DMS 273 (cell line): ENCODE results near the gene PRADC1.

ENCODE experiments used
- DNase-seq: peaks from one replicate; lab custom pipeline; 2025; ENCODE audit not compliant: unreplicated experiment; lab: John Stamatoyannopoulos, UW

Gene PRADC1

DNA sequence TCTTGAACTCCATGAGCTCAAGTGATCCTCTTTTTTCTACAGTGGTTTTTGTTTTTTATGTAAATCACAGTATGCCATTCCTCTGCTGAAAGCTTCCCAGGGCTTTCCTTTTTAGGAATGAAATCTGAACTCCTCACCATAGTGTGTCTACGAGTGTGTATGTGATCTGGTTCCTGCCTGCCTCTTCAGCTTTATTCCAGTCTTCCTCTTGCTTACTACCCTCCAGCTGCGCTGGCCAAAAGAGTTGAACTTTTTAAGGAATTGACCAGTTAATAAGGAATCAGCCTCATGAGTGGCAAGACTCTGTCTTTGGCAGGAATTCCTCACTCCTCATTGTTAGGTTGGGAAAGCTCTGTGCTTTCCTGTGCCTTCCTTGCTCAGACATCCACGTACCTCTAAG lies 5.1 kb upstream of the PRADC1 start:
- no peak for DNase-seq

DNA sequence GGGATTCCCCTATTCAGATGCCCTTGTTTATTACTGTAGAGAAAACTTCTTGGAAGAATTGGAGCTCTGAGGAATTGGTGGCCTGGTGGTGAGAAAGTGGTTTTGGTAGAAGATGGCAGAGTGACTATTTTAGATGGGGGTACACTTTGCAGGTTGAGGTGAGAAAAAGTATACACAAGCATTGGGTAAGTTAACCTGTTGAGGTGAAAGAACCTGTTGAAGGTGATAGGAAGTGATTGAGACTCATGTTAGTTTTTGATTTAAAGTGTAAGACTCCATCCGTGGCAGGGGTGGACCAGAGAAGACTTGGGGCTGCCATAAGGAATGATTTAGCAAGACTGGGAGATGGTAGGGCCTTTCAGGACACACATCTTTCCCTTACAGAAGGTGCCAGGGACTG lies 4.1 kb upstream of the PRADC1 start:
- DNase-seq: no peak

DNA sequence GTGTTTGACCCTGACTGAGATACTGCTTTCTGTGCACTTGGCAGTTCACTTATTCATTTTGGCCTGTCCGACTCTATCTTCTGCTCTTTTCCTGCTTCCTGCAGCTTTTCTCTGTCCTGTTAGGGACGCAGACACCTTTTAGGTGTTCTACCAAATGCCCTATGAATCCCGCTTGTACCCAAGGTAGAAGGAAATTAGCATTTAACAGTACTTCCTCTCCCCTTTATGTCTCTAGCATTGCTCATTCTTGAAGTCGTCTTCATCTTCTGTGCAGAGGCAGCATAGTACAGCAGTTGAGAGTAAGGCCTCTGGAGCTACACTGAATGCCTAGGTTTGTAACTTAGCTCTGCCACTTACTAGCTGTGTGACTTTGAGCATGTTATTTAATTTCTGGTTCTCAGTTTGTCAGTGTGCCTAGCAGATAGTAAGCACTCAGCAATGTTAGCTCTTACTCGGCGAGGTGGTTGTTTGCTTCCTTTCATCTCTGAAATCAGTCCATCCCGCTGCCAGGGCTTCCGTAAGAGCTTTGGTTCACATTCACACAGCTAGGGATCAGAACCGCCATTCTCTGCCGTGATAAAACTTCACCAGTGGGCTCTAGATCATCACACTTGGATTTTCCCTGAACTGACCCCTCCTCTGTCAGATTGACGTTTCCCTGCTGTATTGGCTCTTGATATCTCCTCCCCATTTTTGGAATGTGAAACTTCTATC lies 2.4 kb upstream of the PRADC1 start:
- DNase-seq: no peak

DNA sequence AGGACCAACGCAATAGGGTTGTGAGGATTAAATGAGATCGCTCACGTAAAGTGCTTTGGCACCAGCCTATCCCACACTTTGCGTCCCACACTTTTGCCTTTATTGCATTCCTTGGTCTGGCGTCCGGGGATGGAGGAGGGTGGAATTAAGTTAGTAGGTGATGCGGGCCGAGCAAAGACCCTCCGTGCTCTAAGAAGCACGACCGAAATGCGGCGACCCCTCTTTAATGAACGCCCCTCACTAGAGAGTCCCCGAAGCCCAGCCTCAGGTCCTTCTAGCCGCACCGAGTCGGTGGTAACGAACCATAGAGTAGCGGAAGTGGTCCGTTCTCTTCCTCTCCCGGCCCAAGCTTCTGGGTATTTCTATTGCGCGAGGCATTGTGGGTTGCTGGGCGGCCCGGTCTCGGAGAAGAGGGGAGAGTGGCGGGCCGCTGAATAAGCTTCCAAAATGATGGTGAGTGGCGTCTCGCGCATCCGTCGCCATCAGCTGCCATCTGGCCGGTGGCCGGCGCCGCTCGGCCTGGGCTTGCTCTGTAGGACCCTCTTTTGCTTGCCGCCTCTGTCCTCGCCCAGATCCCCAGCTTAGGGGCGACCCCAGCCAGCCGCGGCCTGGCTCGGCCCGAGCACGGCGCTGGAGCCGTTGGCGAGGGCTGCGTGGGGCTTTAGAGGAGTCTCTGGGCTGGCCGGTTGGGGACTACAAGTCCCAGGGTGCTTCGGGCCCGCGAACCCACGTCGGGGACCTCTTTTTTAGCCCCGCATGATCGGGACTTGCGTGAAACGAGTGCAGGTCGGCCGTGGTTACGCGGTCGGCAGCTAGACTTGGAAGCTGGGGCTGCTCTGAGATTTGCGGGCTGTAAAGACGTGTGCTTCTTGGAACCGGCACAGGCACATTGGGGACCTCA lies 1.1 kb upstream of the PRADC1 start, which contains the start of gene CCT7:
TSS of gene CCT7 (plus strand) at position 377 of the 901 bp plus-strand sequence. CDS start at position 448, 71 bp downstream.
- peak; percentile 97 for DNase-seq

DNA sequence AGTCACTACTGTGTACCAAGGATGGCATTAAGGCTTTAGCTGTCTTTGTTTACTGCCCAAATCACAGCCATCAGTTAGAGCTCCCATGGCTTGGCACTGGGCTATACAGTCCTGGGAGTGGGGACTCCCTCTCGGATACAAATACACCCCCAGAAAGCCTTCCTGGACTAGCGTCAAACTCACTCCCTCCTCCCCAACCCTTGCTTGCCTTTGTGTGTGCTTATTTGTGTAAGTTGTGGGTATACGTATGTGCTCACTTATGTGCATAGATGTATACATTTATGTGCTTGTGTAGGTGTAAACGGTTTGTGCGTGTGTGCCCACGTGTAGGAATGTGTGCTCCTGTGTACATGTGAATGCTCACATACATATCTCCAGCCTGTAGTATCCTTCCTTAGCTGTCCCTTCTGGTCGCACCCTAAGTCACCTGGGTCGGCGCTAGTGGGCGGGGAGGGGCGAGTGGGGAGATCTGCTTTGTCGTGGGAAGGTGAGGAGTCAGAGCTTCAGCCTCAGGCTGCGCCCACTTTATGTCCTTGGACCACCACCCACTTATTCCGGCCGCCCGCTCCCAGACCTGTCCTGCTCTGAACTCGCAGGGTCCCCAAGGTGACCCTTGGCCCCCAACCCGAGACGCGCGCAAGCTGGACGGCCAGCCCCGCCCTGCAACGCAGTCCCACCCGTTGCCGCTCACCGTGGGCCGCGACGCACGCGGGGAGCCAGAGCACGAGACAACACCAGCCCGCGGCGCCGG lies 461 bp downstream of the PRADC1 start:
- DNase-seq: peak; percentile 53

DNA sequence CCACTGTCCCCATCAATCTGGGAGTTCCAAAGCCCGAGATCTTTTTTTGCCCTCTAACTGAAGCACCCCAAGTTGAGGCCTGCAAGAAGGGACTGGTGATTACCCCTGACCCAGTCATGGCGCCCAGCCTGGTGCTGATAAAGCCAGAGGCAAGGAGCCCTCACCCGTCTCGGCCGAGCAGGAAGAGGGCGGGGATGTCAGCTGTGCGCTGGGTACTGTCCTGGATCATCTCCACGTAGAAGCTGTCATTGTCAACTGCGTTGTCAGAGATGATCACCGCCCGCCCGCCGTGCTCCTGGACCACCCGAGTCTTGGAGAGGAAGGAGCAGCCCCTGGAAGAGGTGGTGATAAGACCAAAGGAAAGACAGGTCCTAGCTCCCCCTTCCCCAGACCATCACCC lies 4.4 kb downstream of the PRADC1 start:
- DNase-seq: no peak

DNA sequence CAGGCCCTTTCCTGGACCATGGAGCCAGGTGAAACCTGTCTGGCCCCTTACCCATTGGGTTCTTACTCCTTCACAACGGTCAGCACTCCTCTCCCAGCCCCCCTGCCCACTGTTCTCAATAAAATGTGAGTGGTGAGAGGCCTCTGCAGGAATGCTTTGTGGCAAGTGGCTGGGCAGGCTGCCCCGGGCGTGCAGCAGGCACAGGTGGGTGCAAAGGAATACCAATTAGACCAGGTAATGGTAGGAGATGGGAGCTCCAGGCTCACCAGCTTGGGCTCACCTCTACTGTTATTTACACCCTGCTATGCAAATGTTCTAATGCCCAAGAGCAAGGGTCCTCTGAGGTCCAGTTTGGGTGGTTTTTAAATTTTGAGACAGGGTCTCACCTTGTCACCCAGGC lies 6.0 kb downstream of the PRADC1 start:
- DNase-seq: no peak

DNA sequence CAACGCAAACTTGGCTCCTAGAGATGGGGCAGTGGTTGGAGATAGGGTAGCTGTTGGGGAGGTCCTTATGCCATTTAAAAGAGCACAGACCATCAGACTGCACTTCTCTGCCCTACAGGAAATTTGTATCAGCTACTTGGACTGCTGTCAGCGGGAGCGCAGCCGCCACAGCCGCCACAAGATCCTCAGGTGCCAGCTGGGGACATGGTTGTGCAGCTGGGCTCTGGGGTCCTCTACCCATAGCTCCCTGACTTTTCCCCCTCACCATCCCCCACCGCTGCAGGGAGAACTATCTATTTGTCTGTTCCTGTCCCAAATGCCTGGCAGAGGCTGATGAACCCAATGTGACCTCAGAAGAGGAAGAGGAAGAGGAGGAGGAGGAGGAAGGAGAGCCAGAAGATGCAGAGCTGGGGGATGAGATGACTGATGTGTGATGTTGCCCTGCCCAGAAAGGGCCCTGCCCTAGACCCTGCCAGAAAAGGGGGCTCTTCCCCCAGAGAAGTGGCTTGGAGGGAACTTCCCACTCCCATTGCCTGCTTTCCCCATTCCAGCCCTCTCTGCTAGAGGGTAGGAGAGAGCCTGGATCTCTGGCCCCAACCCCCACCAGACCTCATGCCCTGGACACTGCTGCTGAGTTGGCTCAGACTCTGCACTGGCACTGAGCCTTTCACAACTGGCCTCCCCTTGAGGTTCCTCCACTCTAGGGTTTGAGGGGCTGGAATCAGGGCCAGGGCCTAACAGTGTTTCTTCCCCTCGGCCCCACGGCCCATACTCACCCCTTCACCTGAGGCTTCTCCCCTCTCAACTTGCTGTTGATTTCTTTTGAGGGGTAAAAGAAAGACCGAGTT lies 7.3 kb downstream of the PRADC1 start:
- no peak for DNase-seq

DNA sequence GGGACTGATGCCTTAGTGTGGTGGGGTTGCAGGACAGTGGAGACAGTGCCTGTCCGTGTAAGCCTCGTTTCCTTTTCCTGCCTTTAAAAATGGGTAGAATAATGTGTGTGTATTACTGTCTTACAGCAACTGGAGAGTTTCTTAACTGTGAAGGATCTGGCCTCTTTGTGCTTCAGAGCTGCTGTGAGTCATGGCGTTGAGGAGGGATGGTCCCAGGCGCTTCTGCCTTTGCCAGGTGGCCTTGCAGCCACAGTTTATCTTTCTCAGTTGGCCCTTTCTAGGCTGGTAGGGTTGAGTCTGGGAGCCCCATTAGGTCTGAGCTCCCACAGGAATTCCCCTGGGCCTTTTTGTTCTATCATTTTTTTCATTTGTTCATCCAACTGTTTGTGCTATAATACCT lies 9.2 kb downstream of the PRADC1 start:
- no peak for DNase-seq

DNA sequence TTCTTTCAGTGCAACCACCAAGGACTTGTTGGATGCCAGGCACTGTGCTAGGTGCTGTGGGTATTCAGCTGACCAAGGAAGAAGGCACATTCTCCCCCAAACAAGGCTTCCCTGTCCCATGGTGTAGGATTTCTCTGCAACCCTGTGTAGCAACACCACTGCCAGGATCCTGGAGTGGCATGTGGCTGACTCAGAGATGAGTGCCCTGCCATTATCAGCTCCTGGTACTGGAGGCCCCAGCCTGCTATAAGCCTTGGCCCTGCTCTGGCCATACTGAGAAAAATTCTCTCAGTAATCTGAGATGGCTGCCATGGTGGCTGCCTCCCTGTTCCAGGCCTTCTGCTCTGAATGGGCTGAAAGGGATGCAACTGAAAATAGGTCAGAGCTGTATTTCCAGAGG lies 14.7 kb downstream of the PRADC1 start:
- no peak for DNase-seq

DNA sequence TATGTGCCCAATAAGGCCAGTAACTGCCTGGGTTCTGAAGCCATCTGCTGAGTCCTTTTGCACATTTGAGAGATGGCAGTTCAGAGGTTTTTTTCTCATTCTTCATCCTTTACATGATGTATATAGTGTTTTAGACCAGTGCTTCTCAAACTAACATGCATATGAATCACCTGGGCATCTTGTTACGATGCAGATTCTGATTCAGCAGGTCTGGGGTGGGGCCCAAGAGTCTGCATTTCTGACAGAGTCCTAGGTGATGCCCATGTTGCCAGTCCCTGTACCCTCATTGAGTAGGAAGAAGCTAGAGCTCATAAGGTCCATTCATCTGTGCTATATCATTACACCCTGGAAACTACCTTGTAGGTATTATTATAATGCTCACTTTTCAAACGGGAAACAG lies 15.2 kb downstream of the PRADC1 start:
- DNase-seq: no peak

DNA sequence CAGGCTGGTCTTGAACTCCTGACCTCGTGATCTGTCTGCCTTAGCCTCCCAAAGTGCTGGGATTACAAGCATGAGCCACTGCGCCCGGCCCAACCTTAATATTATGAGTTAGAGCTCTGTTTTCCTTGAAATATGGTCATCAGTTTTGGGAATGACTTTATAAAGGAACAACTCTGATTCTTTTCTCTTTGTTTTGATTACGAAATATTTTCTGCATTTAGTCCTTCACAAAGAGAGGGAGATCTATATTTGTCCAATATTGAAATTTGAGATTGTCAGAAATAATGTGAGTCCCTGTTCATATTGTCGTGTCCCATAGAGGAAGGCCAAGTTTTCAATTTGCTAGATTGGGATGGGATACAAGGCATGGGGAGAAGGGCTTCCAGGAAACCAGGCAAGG lies 15.9 kb downstream of the PRADC1 start:
- no peak for DNase-seq

DNA sequence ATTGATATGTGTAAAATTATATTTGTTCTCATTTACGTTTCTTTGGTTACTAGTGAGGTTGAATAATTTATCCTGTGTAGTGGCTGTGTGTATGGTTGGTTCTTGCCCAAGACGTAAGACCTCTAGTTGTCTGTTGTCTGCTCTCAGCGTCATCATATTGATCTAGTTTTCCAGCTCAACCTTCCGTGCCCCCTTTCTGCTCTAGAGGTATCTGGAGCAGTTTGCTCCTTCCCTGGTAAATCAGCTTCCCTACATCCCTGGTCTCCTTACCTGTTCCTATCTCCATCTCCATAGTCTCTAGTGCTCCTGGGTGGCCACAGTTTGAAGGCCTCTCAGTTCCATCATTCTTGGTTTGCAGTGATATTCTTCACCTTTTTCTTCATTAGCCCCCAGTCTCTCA lies 17.8 kb downstream of the PRADC1 start:
- no peak for DNase-seq

DNA sequence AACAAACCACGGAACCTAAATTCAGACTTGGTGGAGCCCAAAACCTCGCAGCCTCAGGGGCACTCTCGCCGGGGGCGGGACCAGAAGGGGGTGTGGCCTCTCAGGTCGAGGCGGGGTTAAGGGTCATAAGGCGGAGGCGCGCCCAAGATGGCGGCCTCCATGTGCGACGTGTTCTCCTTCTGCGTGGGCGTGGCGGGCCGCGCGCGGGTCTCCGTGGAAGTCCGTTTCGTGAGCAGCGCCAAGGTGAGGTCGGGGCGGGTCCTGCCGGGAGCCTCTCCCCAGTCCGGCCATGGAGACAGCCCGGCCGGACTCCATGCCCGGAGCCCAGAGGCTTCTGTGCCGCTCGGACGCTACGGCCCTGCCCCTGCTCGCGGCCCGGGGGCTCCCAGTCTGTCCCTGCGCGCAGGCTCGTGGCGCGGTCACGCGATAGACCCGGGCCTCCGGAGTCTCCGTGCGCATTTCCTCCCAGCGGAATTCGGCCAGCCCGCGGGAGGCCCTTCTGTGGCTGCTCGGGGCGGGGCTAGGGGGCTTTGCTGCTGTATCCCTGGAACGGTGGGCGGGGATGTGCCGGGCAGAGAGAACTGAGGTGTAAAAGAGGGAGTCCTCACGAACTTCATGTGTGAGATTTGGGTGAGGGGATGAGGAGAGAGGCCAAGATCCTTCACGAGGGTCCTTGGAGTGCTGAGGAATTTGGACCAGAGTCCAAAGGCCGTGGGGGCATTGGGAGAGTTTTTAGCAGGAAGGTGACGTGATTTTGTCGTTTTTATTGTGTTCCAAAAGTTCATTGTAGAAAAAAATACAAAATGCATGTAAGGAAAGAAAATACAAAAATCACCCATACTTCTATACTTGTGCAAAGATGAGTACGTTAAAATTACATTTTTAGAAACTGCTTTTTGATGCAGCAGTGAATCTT lies 18.7 kb downstream of the PRADC1 start, which contains the start of gene SMYD5:
TSS of gene SMYD5 (plus strand) at position 126 of the 916 bp plus-strand sequence. CDS start at position 148, 22 bp downstream.
- DNase-seq: peak; percentile 96

DNA sequence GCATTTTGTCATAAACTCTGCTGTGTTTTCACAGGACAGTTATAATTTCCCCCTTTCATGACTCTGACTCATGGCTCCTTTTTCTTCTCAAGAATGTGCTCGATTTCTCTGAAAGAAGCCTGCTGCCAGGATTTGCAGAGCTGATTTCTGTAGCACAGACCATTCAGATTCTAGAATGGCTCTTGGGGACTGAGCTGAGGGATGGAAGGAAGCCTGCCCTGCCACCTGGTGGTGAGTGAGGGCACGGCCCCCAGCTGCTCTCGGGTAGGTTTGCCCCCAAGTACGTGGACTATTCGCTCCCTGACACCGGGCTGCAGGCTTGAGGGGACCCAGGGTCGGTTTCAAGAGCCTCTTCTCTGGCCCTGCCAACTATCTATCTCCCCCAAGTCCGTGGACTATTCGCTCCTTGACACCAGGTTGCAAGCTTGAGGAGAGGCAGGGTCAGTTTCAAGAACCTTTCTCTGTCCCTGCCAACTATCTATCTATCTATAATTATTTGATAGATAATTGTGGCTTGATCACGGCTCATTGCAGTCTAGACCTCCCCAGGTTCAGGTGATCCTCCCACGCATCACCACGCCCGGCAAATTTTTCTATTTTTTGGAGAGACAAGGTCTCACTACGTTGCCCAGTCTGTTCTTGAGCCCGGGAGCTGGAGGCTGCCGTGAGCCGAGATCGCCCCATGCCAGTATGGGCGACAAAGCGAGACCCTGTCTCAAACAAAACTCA lies 20.4 kb downstream of the PRADC1 start:
- peak; percentile 87 for DNase-seq

DNA sequence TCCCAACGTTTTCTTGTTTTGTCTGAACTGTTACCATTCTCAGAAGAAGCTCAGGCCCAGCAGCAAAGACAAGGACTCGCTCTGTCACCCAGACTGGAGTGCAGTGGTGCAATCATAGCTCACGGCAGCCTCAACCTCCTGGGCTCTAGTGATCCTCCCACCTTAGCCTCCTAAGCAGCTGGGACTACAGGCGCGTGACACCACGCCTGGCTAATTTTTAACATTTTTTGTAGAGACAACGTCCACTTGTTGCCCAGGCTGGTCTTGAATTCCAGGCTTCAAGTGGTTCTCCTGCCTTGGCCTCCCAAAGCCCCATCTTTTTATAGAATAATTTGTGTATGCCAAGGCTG lies 21.0 kb downstream of the PRADC1 start:
- DNase-seq: no peak

DNA sequence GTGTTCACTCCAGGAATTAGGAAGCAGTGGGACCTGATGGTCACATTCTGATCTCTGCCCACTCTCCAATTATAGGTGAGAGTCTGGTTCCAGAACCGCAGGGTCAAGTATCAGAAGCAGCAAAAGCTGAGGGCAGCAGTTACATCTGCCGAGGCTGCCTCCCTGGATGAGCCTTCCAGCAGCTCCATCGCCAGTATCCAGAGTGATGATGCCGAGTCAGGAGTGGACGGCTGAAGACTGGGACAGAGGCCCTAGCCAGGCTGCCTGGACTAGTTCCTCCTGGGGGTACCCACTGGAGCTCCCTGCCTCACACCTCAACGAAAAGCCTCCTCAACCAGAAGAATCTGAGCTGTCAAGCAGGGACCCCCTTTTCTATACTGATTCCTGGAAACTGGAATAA lies 22.3 kb downstream of the PRADC1 start:
- no peak for DNase-seq

DNA sequence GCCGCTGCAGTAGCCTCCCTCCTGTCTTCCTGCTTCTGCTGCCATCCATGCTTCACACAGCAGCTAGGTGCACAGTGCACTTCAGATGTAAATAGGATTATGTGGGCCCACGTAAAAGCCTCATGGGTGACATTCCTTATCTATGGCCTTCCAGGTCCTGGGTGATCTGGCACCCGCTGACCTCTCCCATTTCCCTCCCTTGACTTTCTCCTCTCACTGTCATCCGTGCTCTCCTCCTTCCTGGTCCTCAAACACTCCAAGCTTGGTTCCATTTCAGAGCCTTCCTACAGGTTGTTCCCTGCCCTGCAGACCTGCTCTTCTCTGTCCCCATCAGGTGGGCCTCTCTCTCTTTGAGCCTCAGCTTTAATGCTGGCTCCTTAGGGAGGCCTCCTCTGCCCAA lies 23.0 kb downstream of the PRADC1 start:
- DNase-seq: no peak

DNA sequence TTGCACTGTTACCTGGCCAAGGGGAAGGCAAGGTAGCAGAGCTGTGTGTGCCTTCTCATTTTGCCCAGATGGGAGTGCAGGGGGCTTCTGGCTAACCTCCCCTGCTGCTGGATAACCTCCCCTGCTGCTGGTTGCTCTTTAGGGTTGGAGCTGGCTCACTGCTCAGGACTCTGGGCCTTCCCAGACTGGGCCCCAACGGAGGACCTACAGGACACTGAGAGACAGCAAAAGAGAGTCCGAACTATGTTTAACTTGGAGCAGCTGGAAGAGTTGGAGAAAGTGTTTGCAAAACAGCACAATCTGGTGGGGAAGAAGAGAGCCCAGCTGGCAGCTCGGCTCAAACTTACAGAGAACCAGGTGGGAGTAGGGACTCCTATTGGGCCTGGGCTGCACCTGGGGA lies 24.8 kb downstream of the PRADC1 start:
- DNase-seq: peak; percentile 53
